Keratinocyte (primary cell): ENCODE results near the gene ROPN1L. TPM values are rescaled to one million over a fixed set of nuclear protein-coding genes. Genes with fewer than 3 reads are reported as not detected.

Experiments
- DNase-seq: peaks from one replicate; pipeline ENCODE4 v3.0.0-alpha.2; 2011; ENCODE audit warnings: low read depth, missing footprints, low spot score
- FAIRE-seq: peaks from 2 replicates; lab custom pipeline; 2011; peaks lifted over from hg19 to GRCh38; lab: Jason Lieb, UNC
- H2AFZ ChIP-seq: 2 replicates; pipeline ENCODE4 v1.6.0; 2012; ENCODE audit warnings: low read length, control low read depth, inconsistent platforms; ENCODE audit not compliant: control insufficient read depth
- H3K27ac ChIP-seq: 2 replicates; pipeline ENCODE4 v1.5.1; 2011; ENCODE audit warnings: low read length; ENCODE audit not compliant: control insufficient read depth, insufficient read depth
- H3K27me3 ChIP-seq: 3 replicates; pipeline ENCODE4 v1.6.0; 2011; ENCODE audit warnings: low read length; ENCODE audit not compliant: control insufficient read depth, insufficient read depth; ENCODE audit errors: extremely low read depth
- H3K36me3 ChIP-seq, 2 experiments: 2 replicates in 1 of 2; 3 replicates in 1 of 2; pipeline ENCODE4 v1.5.1; 2011; ENCODE audit warnings: low read length in 2 of 2, mild to moderate bottlenecking in 1 of 2; ENCODE audit not compliant: control insufficient read depth in 2 of 2, insufficient read depth in 2 of 2; ENCODE audit errors: extremely low read depth in 1 of 2
- H3K4me1 ChIP-seq: 3 replicates; pipeline ENCODE4 v1.5.1; 2011; ENCODE audit warnings: low read length; ENCODE audit not compliant: control insufficient read depth, insufficient read depth; ENCODE audit errors: extremely low read depth
- H3K4me2 ChIP-seq: 3 replicates; pipeline ENCODE4 v1.6.0; 2011; ENCODE audit warnings: low read depth, low read length; ENCODE audit not compliant: control insufficient read depth, insufficient read depth; ENCODE audit errors: extremely low read depth
- H3K4me3 ChIP-seq, 3 experiments: fragments of 200-600 bp in 1 of 3; sonication (generic) in 1 of 3; 2 replicates in 2 of 3; 3 replicates in 1 of 3; pipeline ENCODE4 v1.5.1; 2011 to 2016; ENCODE audit warnings: low read length in 3 of 3, mild to moderate bottlenecking in 3 of 3, control low read depth in 2 of 3, inconsistent platforms in 1 of 3, low read depth in 1 of 3, mixed read lengths in 1 of 3, mixed run types in 1 of 3, moderate library complexity in 1 of 3; ENCODE audit not compliant: control insufficient read depth in 2 of 3, insufficient read depth in 2 of 3; ENCODE audit errors: extremely low read depth in 1 of 3
- H3K79me2 ChIP-seq: 2 replicates; pipeline ENCODE4 v1.6.0; 2012; ENCODE audit warnings: low read length; ENCODE audit not compliant: control insufficient read depth, insufficient read depth
- H3K9ac ChIP-seq: 3 replicates; pipeline ENCODE4 v1.6.0; 2011; ENCODE audit warnings: low read length; ENCODE audit not compliant: control insufficient read depth, insufficient read depth; ENCODE audit errors: extremely low read depth
- H3K9me1 ChIP-seq: 3 replicates; pipeline ENCODE4 v1.6.0; 2011; ENCODE audit warnings: low read length; ENCODE audit not compliant: control insufficient read depth, insufficient read depth; ENCODE audit errors: extremely low read depth
- H3K9me3 ChIP-seq: 2 replicates; pipeline ENCODE4 v1.5.1; 2012; ENCODE audit warnings: low read depth, low read length; ENCODE audit not compliant: control insufficient read depth
- H4K20me1 ChIP-seq: 3 replicates; pipeline ENCODE4 v1.6.0; 2011; ENCODE audit warnings: low read length; ENCODE audit not compliant: control insufficient read depth, insufficient read depth; ENCODE audit errors: extremely low read depth
- CTCF ChIP-seq, 3 experiments: IDR thresholded peaks in 1 of 3; conservative IDR thresholded peaks in 1 of 3; optimal IDR thresholded peaks in 1 of 3; 2 replicates in 2 of 3; 3 replicates in 1 of 3; pipeline versions ENCODE3 to v1.5.1; 2011; ENCODE audit warnings: low read length in 3 of 3, mild to moderate bottlenecking in 3 of 3, moderate library complexity in 2 of 3, control low read depth in 1 of 3, inconsistent platforms in 1 of 3; ENCODE audit not compliant: insufficient read depth in 2 of 3; ENCODE audit errors: extremely low read depth in 1 of 3
- EZH2 ChIP-seq: IDR thresholded peaks from one replicate; pipeline ENCODE4 v1.6.1; 2012; ENCODE audit warnings: inconsistent platforms, mild to moderate bottlenecking, low read length, moderate library complexity
- dilution Hi-C: fragments of 300-500 bp; cut with MboI; formaldehyde crosslinking; loops from one replicate; pipeline ENCODE4 v1.7.0; 2020; ENCODE audit warnings: low sequenced_read_pairs; ENCODE audit not compliant: extremely low pct_ligation_motif_present
- polyA plus RNA-seq, 5 experiments: library from polyadenylated mRNA; depleted of rRNA in 3 of 5; stranded (reverse) in 3 of 5; stranded (forward) in 1 of 5; unstranded in 1 of 5; fragments of >200 nt; gene quantifications; 1 replicate in 1 of 5; 2 replicates in 3 of 5; 3 replicates in 1 of 5; pipeline versions ENCODE4 v1.2.1 to v1.2.3, GENCODE V29; 2011 to 2012; ENCODE audit warnings: missing spikeins in 2 of 5, low read depth in 1 of 5, low replicate concordance in 1 of 5

The ROPN1L gene
- polyA plus RNA-seq, 1 donor (not counting 4 experiments of a cell fraction or from before 2014, with no cell fraction given) = not detected

- Histone ChIP-seq H3K4me3 (no peak overlapping the region), H3K27ac (no peak overlapping the region), H2AFZ (no peak overlapping the region), H3K36me3 (no peaks in the 10 kb centered on the region), H3K79me2 (no peaks in the 10 kb centered on the region), H4K20me1 (no peaks in the 10 kb centered on the region), H3K4me2 (no peak overlapping the region), H3K9me1 (no peaks in the 10 kb centered on the region), H3K27me3 (no peaks in the 10 kb centered on the region), H3K4me1 (peaks cover 13% of the 10 kb centered on the region), H3K9me3 (no peaks in the 10 kb centered on the region), H3K9ac (no peak overlapping the region)
- FAIRE-seq = no peak
- TF ChIP-seq CTCF (optimal IDR thresholded peaks at IDR 0.05 in 1 of 3, IDR thresholded peaks at IDR 0.05 in 1 of 3, conservative IDR thresholded peaks at IDR 0.05 in 1 of 3; ENCODE audit: extremely low read depth in 1 of 3, insufficient read depth in 2 of 3, low read length in 3 of 3) = no peak
- no peak for TF ChIP-seq EZH2
- no peak for DNase-seq
- dilution Hi-C loops = no loop called here
Measured at GRCh38 chr5:10448754-10449360, 7.2 kb downstream of the ROPN1L start.

GRCh38 chr5:10451137-10451824 is 9.6 kb downstream of the ROPN1L start:
- H3K79me2 ChIP-seq = no peaks in the 10 kb centered on the region
- H3K9me1 ChIP-seq = no peaks in the 10 kb centered on the region
- H4K20me1 ChIP-seq = no peaks in the 10 kb centered on the region
- no peaks in the 10 kb centered on the region for H3K27me3 ChIP-seq
- dilution Hi-C loops = no loop called here
- no peaks in the 10 kb centered on the region for H3K36me3 ChIP-seq
- H3K4me3 ChIP-seq = no peak overlapping the region
- H3K4me1 ChIP-seq = peaks cover 31% of the 10 kb centered on the region
- no peak overlapping the region for H2AFZ ChIP-seq
- TF ChIP-seq EZH2 (no peak), CTCF (optimal IDR thresholded peaks at IDR 0.05 in 1 of 3, IDR thresholded peaks at IDR 0.05 in 1 of 3, conservative IDR thresholded peaks at IDR 0.05 in 1 of 3; ENCODE audit: extremely low read depth in 1 of 3, insufficient read depth in 2 of 3, low read length in 3 of 3) (no peak)
- FAIRE-seq = no peak
- no peak overlapping the region for H3K4me2 ChIP-seq
- no peak overlapping the region for H3K27ac ChIP-seq
- H3K9ac ChIP-seq = no peak overlapping the region
- peak; percentile 23 for DNase-seq
- no peaks in the 10 kb centered on the region for H3K9me3 ChIP-seq
